Measurements from ENCODE around the gene RMND1.

DNA sequence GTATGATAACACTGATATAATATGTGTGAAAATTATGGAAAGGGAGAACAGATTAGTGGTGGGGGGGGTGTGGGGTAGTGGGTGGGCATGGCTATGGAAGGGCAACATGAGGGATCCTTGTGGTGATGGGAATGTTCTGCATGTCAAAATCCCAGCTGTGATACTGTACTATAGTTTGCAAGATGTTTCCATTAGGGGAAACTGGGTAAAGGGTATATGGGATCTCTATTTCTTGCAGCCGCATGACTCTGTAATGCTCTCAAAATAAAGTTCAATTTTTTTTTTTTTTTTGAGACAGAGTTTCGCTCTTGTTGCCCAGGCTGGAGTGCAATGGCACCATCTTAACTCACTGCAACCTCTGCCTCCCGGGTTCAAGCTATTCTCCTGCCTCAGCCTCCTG lies 74.8 kb downstream of the RMND1 start:
- TF ChIP-seq EZH2phosphoT487 (IDR thresholded peaks at IDR 0.05) (no peak), EZH2 (IDR thresholded peaks at IDR 0.05) (no peak)
- TF ChIP-seq, protein P1, sequence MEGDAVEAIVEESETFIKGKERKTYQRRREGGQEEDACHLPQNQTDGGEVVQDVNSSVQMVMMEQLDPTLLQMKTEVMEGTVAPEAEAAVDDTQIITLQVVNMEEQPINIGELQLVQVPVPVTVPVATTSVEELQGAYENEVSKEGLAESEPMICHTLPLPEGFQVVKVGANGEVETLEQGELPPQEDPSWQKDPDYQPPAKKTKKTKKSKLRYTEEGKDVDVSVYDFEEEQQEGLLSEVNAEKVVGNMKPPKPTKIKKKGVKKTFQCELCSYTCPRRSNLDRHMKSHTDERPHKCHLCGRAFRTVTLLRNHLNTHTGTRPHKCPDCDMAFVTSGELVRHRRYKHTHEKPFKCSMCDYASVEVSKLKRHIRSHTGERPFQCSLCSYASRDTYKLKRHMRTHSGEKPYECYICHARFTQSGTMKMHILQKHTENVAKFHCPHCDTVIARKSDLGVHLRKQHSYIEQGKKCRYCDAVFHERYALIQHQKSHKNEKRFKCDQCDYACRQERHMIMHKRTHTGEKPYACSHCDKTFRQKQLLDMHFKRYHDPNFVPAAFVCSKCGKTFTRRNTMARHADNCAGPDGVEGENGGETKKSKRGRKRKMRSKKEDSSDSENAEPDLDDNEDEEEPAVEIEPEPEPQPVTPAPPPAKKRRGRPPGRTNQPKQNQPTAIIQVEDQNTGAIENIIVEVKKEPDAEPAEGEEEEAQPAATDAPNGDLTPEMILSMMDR (IDR thresholded peaks at IDR 0.05): no peak

Data from neural progenitor cell (in vitro differentiated cells).